GM19467 (cell line): Measurements from ENCODE around the gene XPO1.
"Not testable (repeated sequence)": the region's sequence is repeated elsewhere in the genome, so short reads cannot be mapped to it uniquely, and the experiment has no call there.

Experiments
- ATAC-seq: cut with Tn5 transposase; IDR thresholded peaks from one replicate; pipeline ENCODE4 v1.9.1; 2021; ENCODE audit warnings: mild to moderate bottlenecking, moderate library complexity; ENCODE audit not compliant: unreplicated experiment

Gene XPO1

GRCh38 chr2:61469424-61470121, 68.6 kb downstream of the XPO1 start:
- ATAC-seq, result no peak

- ATAC-seq, result not testable (repeated sequence)
Measured at GRCh38 chr2:61468231-61468630, 69.9 kb downstream of the XPO1 start.

GRCh38 chr2:61465045-61465444, 73.1 kb downstream of the XPO1 start:
- ATAC-seq, result no peak

- no peak for ATAC-seq
Measured at GRCh38 chr2:61463769-61464475, 74.2 kb downstream of the XPO1 start.

GRCh38 chr2:61461404-61461803, 76.8 kb downstream of the XPO1 start:
- ATAC-seq, result no peak

GRCh38 chr2:61460163-61460562, 78.0 kb downstream of the XPO1 start:
- no peak for ATAC-seq

- ATAC-seq, result no peak
Measured at GRCh38 chr2:61456746-61457420, 81.3 kb downstream of the XPO1 start.

- no peak for ATAC-seq
Measured at GRCh38 chr2:61456070-61456745, 81.9 kb downstream of the XPO1 start.

- not testable (repeated sequence) for ATAC-seq
Measured at GRCh38 chr2:61454972-61455371, 83.2 kb downstream of the XPO1 start.

- no peak for ATAC-seq
Measured at GRCh38 chr2:61454383-61454782, 83.8 kb downstream of the XPO1 start.

- no peak for ATAC-seq
Measured at GRCh38 chr2:61452392-61452791, 85.8 kb downstream of the XPO1 start.

- ATAC-seq, result no peak
Measured at GRCh38 chr2:61451178-61451577, 87.0 kb downstream of the XPO1 start.

- ATAC-seq, result no peak
Measured at GRCh38 chr2:61450144-61450543, 88.0 kb downstream of the XPO1 start.

- ATAC-seq, result no peak
Measured at GRCh38 chr2:61448229-61448628, 89.9 kb downstream of the XPO1 start.

- ATAC-seq, result not testable (repeated sequence)
Measured at GRCh38 chr2:61446971-61447370, 91.2 kb downstream of the XPO1 start.

GRCh38 chr2:61443342-61444041, 94.7 kb downstream of the XPO1 start:
- peak; percentile 88 for ATAC-seq

GRCh38 chr2:61439241-61440002, 98.7 kb downstream of the XPO1 start:
- no peak for ATAC-seq

GRCh38 chr2:61438670-61439069, 99.5 kb downstream of the XPO1 start:
- ATAC-seq, result no peak

- ATAC-seq, result no peak
Measured at GRCh38 chr2:61437170-61437569, 101.0 kb downstream of the XPO1 start.

GRCh38 chr2:61436092-61436491, 102.1 kb downstream of the XPO1 start:
- no peak for ATAC-seq
